Omental fat pad (tissue), 4 donors: ENCODE results near the gene SNX8. TPM values are rescaled to one million over a fixed set of nuclear protein-coding genes. Genes with fewer than 3 reads are reported as not detected.

Source experiments
- ATAC-seq: fragments of 150-250 bp; one replicate; pipeline ENCODE4 v1.9.1; 2016; ENCODE audit warnings: mild to moderate bottlenecking, moderate library complexity; ENCODE audit not compliant: low FRiP score
- DNase-seq: peaks from one replicate; pipeline ENCODE4 v3.0.0-alpha.2; 2019; ENCODE audit warnings: low spot score
- CTCF ChIP-seq, 3 donors: fragments of 450-650 bp; IDR thresholded peaks; one replicate each; pipeline ENCODE4 v1.5.1; 2016 to 2017; ENCODE audit warnings: antibody characterized with exemption in 3 of 3, mild to moderate bottlenecking in 3 of 3, moderate library complexity in 2 of 3
- total RNA-seq, 4 donors: library from RNA; depleted of rRNA; stranded (reverse); fragments of >200 nt; gene quantifications; one replicate each; pipeline ENCODE4 v1.1.0, GENCODE V29; 2016

SNX8 gene
- total RNA-seq, 4 donors from 2014 or later, result 18.6 to 50.1 (median 26.7) TPM

- no peak for ATAC-seq
- TF ChIP-seq CTCF (IDR thresholded peaks at IDR 0.05), result no peak
- no peak for DNase-seq
Measured at GRCh38 chr7:2237109-2237602, 77.1 kb downstream of the SNX8 start.

GRCh38 chr7:2233926-2234325, 80.3 kb downstream of the SNX8 start:
- ATAC-seq (no peak), DNase-seq (no peak)
- no peak for TF ChIP-seq CTCF (IDR thresholded peaks at IDR 0.05)

- DNase-seq (peak; percentile 91), ATAC-seq (peak; percentile 84)
- TF ChIP-seq CTCF (IDR thresholded peaks at IDR 0.05), result no peak
Measured at GRCh38 chr7:2232766-2233520, 81.3 kb downstream of the SNX8 start, which contains the start of gene MAD1L1. MAD1L1 (minus strand) TSS chr7:2232945; CDS start chr7:2230133, 2,812 bp downstream.

- no peak for DNase-seq
- ATAC-seq, result peak; percentile 52
- TF ChIP-seq CTCF (IDR thresholded peaks at IDR 0.05), result no peak
Measured at GRCh38 chr7:2231992-2232765, 82.1 kb downstream of the SNX8 start.

- TF ChIP-seq CTCF (IDR thresholded peaks at IDR 0.05), result no peak
- no peak for ATAC-seq
Measured at GRCh38 chr7:2230882-2231281, 83.4 kb downstream of the SNX8 start.

GRCh38 chr7:2230226-2230625, 84.0 kb downstream of the SNX8 start:
- no peak for DNase-seq
- no peak for ATAC-seq
- TF ChIP-seq CTCF (IDR thresholded peaks at IDR 0.05), result no peak

More at GRCh38 chr7:2230882-2231281, 83.4 kb downstream of the SNX8 start:
- no peak for DNase-seq
